ENCODE results near the gene NPM3. TPM values are rescaled to one million over a fixed set of nuclear protein-coding genes. Genes with fewer than 3 reads are reported as not detected.

NPM3 gene
- total RNA-seq, 1 experiment from 2014 or later, result 260 TPM

GRCh38 chr10:101772895-101773761 lies 10.1 kb downstream of the NPM3 start:
- Mint-ChIP-seq H3K4me3 (peak overlapping the region; percentile 61), H3K36me3 (no peaks in the 10 kb centered on the region), H3K9me3 (no peaks in the 10 kb centered on the region), H3K27me3 (ENCODE audit: low read depth) (peaks cover 59% of the 10 kb centered on the region), H3K4me1 (peaks cover 45% of the 10 kb centered on the region), H3K27ac (no peak overlapping the region)
- POLR2A ChIA-PET, result interaction anchor here (0.7 to 2.5 kb wide), 3 partner anchors 10 to 45 kb away, joined by 4 to 11 read pairs (median 8); partner anchors contain the start of genes NPM3 and OGA
- no peak for ATAC-seq
- CTCF ChIA-PET, result interaction anchor here (0.6 to 8.3 kb wide), 20 partner anchors 9 to 721 kb away, joined by 3 to 110 read pairs (median 4); partner anchors contain the start of gene NPM3
- no peak for DNase-seq (ENCODE audit: low spot score)
- TF ChIP-seq MLX (CRISPR knock-in tag; IDR thresholded peaks at IDR 0.05) (no peak), JAZF1 (CRISPR knock-in tag; IDR thresholded peaks at IDR 0.05) (no peak), NR3C1 (CRISPR knock-in tag; conservative IDR thresholded peaks at IDR 0.05; ENCODE audit: low read depth) (no peak), FOXJ3 (CRISPR knock-in tag; IDR thresholded peaks at IDR 0.05; ENCODE audit: borderline replicate concordance) (no peak), ATF1 (CRISPR knock-in tag; IDR thresholded peaks at IDR 0.05) (no peak), TEAD4 (CRISPR knock-in tag; IDR thresholded peaks at IDR 0.05) (no peak), E2F5 (CRISPR knock-in tag; IDR thresholded peaks at IDR 0.05) (no peak)

GRCh38 chr10:101772017-101772894 lies 11.0 kb downstream of the NPM3 start:
- H3K27me3 Mint-ChIP-seq (ENCODE audit: low read depth), result peaks cover 50% of the 10 kb centered on the region
- no peak overlapping the region for H3K4me3 Mint-ChIP-seq
- H3K27ac Mint-ChIP-seq, result no peak overlapping the region
- ATAC-seq, result no peak
- no peak for DNase-seq (ENCODE audit: low spot score)
- H3K36me3 Mint-ChIP-seq, result no peaks in the 10 kb centered on the region
- no peaks in the 10 kb centered on the region for H3K9me3 Mint-ChIP-seq
- CTCF ChIA-PET, result interaction anchor here (0.8 to 8.3 kb wide), 14 partner anchors 10 to 677 kb away, joined by 3 to 110 read pairs (median 4); partner anchors contain the start of gene NPM3
- POLR2A ChIA-PET, result interaction anchor here (2.0 to 2.5 kb wide), 2 partner anchors 13 to 46 kb away, joined by 8 to 11 read pairs; partner anchors contain the start of gene OGA
- no peak for TF ChIP-seq GRHL2 (CRISPR knock-in tag; IDR thresholded peaks at IDR 0.05; ENCODE audit: insufficient replicate concordance, severe bottlenecking)
- no peak for TF ChIP-seq GABPB1 (CRISPR knock-in tag; IDR thresholded peaks at IDR 0.05)
- TF ChIP-seq ZNF396 (CRISPR knock-in tag; IDR thresholded peaks at IDR 0.05; ENCODE audit: borderline replicate concordance), result no peak
- no peak for TF ChIP-seq ZNF219 (CRISPR knock-in tag; IDR thresholded peaks at IDR 0.05; ENCODE audit: borderline replicate concordance)
- TF ChIP-seq ZNF317 (CRISPR knock-in tag; IDR thresholded peaks at IDR 0.05; ENCODE audit: borderline replicate concordance, low read depth), result no peak
- TF ChIP-seq MXD4 (CRISPR knock-in tag; IDR thresholded peaks at IDR 0.05; ENCODE audit: borderline replicate concordance), result no peak
- TF ChIP-seq OVOL2 (CRISPR knock-in tag; IDR thresholded peaks at IDR 0.05; ENCODE audit: borderline replicate concordance), result no peak
- no peak for TF ChIP-seq CBFB (CRISPR knock-in tag; IDR thresholded peaks at IDR 0.05; ENCODE audit: low read depth)
- TF ChIP-seq ATF3 (CRISPR knock-in tag; conservative IDR thresholded peaks at IDR 0.05), result no peak
- no peak for TF ChIP-seq ZMAT4 (CRISPR knock-in tag; IDR thresholded peaks at IDR 0.05)
- TF ChIP-seq FOXP4 (CRISPR knock-in tag; IDR thresholded peaks at IDR 0.05), result no peak
- TF ChIP-seq ZNF671 (CRISPR knock-in tag; IDR thresholded peaks at IDR 0.05), result no peak
- TF ChIP-seq IRF2 (CRISPR knock-in tag; IDR thresholded peaks at IDR 0.05; ENCODE audit: borderline replicate concordance, low read depth), result no peak
- TF ChIP-seq ARID4B (CRISPR knock-in tag; IDR thresholded peaks at IDR 0.05; ENCODE audit: borderline replicate concordance), result no peak
- no peak for TF ChIP-seq SP1 (CRISPR knock-in tag; conservative IDR thresholded peaks at IDR 0.05)
- TF ChIP-seq NFATC4 (CRISPR knock-in tag; IDR thresholded peaks at IDR 0.05), result no peak
- TF ChIP-seq CREM (CRISPR knock-in tag; IDR thresholded peaks at IDR 0.05), result no peak
- H3K4me1 Mint-ChIP-seq, result peaks cover 36% of the 10 kb centered on the region
